GM21717 (cell line): ENCODE results near the gene INTS6.
A peak's percentile ranks its signal among the peaks of the same experiment; 100 is the strongest.

Source experiments
- ATAC-seq: cut with Tn5 transposase; IDR thresholded peaks from one replicate; pipeline ENCODE4 v1.9.1; 2021; ENCODE audit warnings: mild to moderate bottlenecking, moderate library complexity; ENCODE audit not compliant: unreplicated experiment

The INTS6 gene

DNA sequence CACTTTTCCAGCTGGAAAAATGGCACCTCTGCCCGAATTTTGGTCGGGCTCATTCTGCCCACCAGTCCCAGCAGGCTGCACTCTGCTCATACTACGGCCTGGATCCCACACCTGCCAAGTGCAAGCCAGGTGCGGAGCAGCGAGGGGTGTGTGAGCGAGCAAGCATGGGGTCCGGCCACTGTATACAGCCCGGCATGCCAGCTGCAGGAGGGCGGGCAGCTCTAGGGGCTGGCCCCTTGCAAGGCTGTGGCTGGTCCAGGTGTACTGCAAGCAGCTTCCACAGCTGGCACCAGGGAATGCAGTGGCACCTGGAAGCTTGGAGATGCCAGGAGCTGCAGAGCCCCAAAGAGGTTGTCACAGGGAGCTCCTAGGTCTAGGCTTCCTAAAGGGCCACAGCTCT is 2.7 kb upstream of the INTS6 start:
- no peak for ATAC-seq

- no peak for ATAC-seq
Observed at GRCh38 chr13:51453959-51454703, 1.3 kb upstream of the INTS6 start.

- ATAC-seq, result peak; percentile 38
Observed at GRCh38 chr13:51453207-51453958, 547 bp upstream of the INTS6 start.

- ATAC-seq, result peak; percentile 28
Observed at GRCh38 chr13:51451467-51452360, 1.1 kb downstream of the INTS6 start.

GRCh38 chr13:51451134-51451466 is 1.7 kb downstream of the INTS6 start:
- no peak for ATAC-seq

- ATAC-seq, result no peak
Observed at GRCh38 chr13:51449018-51449417, 3.8 kb downstream of the INTS6 start.

GRCh38 chr13:51444922-51445321 is 7.9 kb downstream of the INTS6 start:
- ATAC-seq, result no peak

GRCh38 chr13:51440381-51440780 is 12.5 kb downstream of the INTS6 start:
- no peak for ATAC-seq

- no peak for ATAC-seq
Observed at GRCh38 chr13:51437550-51438127, 15.2 kb downstream of the INTS6 start.

- no peak for ATAC-seq
Observed at GRCh38 chr13:51435002-51435578, 17.7 kb downstream of the INTS6 start.

GRCh38 chr13:51432576-51432975 is 20.3 kb downstream of the INTS6 start:
- no peak for ATAC-seq

- ATAC-seq, result no peak
Observed at GRCh38 chr13:51426982-51427381, 25.9 kb downstream of the INTS6 start.

GRCh38 chr13:51425410-51426042 is 27.3 kb downstream of the INTS6 start:
- ATAC-seq, result no peak

- ATAC-seq, result no peak
Observed at GRCh38 chr13:51423766-51424165, 29.1 kb downstream of the INTS6 start.

DNA sequence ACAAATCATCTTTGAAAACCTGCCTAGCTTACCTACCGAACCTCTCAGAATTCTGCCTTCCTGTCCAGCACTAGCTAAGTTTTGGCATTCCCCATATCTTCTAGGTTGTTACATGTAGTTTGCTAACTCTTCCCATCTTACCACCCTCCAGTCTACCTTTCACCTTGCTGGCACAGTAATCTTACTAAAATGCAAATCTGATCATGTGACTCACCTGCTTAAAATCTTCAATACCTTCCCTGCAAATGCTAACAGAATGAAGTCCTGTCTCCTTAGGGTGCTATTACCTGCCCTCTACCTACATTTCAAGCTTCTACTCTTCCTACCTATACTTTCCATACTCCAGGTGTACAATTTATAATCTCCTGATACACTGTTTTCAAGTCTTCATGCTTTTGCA is 30.4 kb downstream of the INTS6 start:
- no peak for ATAC-seq

DNA sequence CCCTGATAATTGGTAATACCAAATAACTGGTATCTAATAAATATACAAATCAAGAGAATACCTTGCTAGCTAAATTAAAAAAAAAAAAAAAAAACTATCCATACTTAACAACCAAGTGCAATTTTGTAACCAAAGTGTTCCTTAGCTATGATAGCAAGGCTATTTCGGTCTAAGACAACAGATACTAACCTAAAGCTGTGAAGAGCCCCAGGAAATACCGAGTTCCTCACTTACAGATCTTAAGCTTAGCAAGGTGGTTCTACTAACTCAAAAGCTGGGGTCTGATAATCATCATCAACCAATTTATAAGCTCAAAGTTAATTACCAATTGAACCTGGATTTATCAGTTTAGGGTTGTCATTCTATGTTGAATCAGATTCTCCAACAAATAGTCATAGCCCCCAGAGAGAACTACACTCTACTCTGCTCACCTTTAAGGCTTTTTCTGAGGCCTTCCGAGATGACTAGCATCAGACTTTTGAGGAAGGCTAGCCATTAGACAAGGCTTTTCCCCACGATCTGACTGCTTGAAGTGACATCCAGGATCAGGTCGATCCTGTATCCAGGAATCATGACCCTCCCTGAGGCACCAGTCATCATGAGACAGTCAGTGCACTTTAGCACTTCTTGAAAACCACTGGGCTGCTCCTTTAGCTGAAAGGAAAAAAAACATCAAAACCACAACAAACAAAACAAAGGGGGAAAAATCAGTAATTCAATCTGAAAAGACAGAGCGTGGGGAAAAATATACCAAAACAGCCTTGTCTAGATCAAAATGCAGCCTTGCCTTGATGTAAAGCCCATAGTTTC is 31.9 kb downstream of the INTS6 start:
- ATAC-seq, result no peak

DNA sequence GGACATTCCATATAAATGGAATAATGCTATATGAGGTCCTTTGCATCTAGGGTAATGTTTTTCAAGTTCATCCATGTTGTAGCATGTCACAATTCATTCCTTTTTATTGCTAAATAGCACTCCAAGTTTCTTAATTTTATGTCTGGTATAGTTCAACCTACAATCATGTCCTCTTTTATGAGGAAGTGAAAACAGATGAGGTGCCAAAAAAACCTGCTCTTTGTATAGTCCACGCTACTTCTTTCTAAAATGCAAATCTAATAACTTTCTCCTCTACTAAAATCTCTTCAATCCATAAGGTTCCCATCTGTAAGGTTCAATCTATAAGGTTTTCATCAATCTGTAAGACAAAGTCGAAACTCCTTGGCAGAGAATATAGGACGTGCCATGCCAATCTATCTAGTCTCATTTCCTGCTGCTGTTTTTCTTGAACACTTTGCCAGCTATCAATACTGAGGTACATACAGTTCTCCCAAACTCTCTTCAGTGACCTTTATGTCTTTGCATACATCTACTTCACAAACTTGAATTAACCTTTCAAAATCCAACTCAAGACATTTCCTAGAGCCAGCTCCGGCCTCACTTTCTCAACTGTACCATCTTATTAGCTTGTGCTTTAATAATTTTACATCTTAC is 33.7 kb downstream of the INTS6 start:
- peak; percentile 55 for ATAC-seq

DNA sequence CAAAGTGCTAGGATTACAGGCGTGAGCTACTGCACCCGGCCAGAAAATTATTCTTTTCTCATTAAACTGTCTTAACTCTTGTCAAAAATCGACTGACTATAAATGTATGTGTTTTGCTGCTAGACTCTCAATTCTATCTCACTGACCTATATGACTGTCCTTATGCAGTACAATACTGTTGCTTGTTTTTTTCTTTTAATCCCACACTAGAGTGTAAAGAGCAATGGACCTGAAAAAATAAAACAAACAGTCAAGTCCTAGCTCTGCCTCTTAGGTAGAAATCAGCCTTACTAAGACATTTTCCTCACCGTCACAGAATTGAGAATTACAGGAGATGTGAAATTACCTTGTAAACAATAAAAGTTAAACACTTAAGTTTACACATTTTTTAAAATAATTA is 35.1 kb downstream of the INTS6 start:
- no peak for ATAC-seq

- ATAC-seq, result peak; percentile 50
Observed at GRCh38 chr13:51416107-51416506, 36.7 kb downstream of the INTS6 start.
